NCI-H146 treated with DMSO at 0.1 percent for 48 hours (cell line): ENCODE results near the gene INO80E.

Experiments
- DNase-seq: peaks from one replicate; lab custom pipeline; 2025; ENCODE audit not compliant: unreplicated experiment; lab: John Stamatoyannopoulos, UW

Gene INO80E

GRCh38 chr16:29991571-29991904, 4.5 kb upstream of the INO80E start:
- no peak for DNase-seq

GRCh38 chr16:29992344-29992967, 3.6 kb upstream of the INO80E start:
- DNase-seq, result no peak

- no peak for DNase-seq
Measured at GRCh38 chr16:29993191-29993902, 2.7 kb upstream of the INO80E start.

- no peak for DNase-seq
Measured at GRCh38 chr16:29993903-29994599, 2.0 kb upstream of the INO80E start.

- no peak for DNase-seq
Measured at GRCh38 chr16:29994600-29995323, 1.3 kb upstream of the INO80E start.

- peak; percentile 86 for DNase-seq
Measured at GRCh38 chr16:29995324-29995910, 624 bp upstream of the INO80E start, which contains the start of gene HIRIP3. TSS of gene HIRIP3 (minus strand) at chr16:29995617. CDS start at chr16:29995605, 12 bp downstream.

- no peak for DNase-seq
Measured at GRCh38 chr16:29996766-29997250, 767 bp downstream of the INO80E start.

GRCh38 chr16:29999605-30000004, 3.6 kb downstream of the INO80E start:
- DNase-seq, result no peak

GRCh38 chr16:30000735-30001631, 4.9 kb downstream of the INO80E start:
- DNase-seq, result no peak

- no peak for DNase-seq
Measured at GRCh38 chr16:30002614-30003346, 6.7 kb downstream of the INO80E start.

GRCh38 chr16:30003670-30004423, 7.8 kb downstream of the INO80E start:
- DNase-seq, result no peak

- no peak for DNase-seq
Measured at GRCh38 chr16:30004424-30004776, 8.4 kb downstream of the INO80E start.

- no peak for DNase-seq
Measured at GRCh38 chr16:30004811-30005242, 8.8 kb downstream of the INO80E start.

GRCh38 chr16:30005341-30006094, 9.5 kb downstream of the INO80E start:
- no peak for DNase-seq

- DNase-seq, result no peak
Measured at GRCh38 chr16:30006095-30006473, 10.0 kb downstream of the INO80E start.

- no peak for DNase-seq
Measured at GRCh38 chr16:30006659-30007377, 10.8 kb downstream of the INO80E start.

- no peak for DNase-seq
Measured at GRCh38 chr16:30007378-30007895, 11.4 kb downstream of the INO80E start.
